Measurements from ENCODE around the gene EGLN3.

DNA sequence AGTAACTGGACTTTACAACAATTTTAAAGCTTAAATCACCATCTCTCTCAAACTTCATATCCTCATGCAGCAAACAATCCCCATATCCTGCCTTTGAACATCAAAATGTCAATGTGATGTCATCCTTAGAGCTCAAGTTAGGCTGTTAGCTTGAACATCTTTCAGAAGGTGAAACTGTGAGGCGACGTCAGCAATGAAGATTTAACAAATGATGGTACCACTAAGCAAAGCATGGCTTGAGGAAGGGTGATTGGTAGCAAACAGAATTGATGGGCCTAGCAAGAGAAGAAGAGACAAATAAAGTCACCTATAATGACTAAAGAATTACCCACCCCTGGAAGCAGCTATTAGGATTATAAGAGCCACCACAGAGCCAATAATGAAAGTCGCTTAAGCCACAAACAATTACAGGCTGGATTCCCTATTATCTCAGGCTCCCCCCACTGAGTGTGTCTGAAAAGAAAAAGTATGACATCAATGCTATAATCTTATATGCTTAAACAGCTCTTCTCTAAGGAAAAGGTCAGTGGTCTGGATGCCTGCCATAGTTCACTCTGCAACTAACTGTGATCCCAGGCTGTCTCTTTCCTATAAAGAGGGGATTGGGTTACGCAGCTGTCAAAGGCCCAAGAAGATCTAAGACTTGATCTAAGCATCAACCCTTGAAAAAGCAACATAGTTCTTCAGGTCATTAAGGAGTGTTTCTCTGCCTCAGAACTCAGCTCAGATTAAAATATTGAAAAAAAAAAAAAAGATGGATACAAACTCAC lies 18.1 kb downstream of the EGLN3 start:
- TF ChIP-seq, protein P1, sequence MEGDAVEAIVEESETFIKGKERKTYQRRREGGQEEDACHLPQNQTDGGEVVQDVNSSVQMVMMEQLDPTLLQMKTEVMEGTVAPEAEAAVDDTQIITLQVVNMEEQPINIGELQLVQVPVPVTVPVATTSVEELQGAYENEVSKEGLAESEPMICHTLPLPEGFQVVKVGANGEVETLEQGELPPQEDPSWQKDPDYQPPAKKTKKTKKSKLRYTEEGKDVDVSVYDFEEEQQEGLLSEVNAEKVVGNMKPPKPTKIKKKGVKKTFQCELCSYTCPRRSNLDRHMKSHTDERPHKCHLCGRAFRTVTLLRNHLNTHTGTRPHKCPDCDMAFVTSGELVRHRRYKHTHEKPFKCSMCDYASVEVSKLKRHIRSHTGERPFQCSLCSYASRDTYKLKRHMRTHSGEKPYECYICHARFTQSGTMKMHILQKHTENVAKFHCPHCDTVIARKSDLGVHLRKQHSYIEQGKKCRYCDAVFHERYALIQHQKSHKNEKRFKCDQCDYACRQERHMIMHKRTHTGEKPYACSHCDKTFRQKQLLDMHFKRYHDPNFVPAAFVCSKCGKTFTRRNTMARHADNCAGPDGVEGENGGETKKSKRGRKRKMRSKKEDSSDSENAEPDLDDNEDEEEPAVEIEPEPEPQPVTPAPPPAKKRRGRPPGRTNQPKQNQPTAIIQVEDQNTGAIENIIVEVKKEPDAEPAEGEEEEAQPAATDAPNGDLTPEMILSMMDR (IDR thresholded peaks at IDR 0.05) = no peak
- no peak for TF ChIP-seq CREB1 (CRISPR knock-in tag; IDR thresholded peaks at IDR 0.05)
